HG03045 (cell line): Measurements from ENCODE around the gene ST6GALNAC2.

Source experiments
- ATAC-seq: cut with Tn5 transposase; IDR thresholded peaks from one replicate; pipeline ENCODE4 v1.9.1; 2021; ENCODE audit warnings: mild to moderate bottlenecking, moderate library complexity; ENCODE audit not compliant: unreplicated experiment

ST6GALNAC2 gene

GRCh38 chr17:76557368-76558197 is 28.1 kb downstream of the ST6GALNAC2 start:
- peak; percentile 84 for ATAC-seq

GRCh38 chr17:76556765-76557367 is 28.8 kb downstream of the ST6GALNAC2 start:
- ATAC-seq, result peak; percentile 23

- no peak for ATAC-seq
These were observed 31.5 kb downstream of the ST6GALNAC2 start for GRCh38 chr17:76554131-76554530.

- ATAC-seq, result no peak
These were observed 32.3 kb downstream of the ST6GALNAC2 start for GRCh38 chr17:76553178-76553908.

- ATAC-seq, result no peak
These were observed 34.0 kb downstream of the ST6GALNAC2 start for GRCh38 chr17:76551685-76552084.

GRCh38 chr17:76550712-76551615 is 34.7 kb downstream of the ST6GALNAC2 start:
- no peak for ATAC-seq

GRCh38 chr17:76549539-76549938 is 36.1 kb downstream of the ST6GALNAC2 start:
- no peak for ATAC-seq

GRCh38 chr17:76549215-76549518 is 36.5 kb downstream of the ST6GALNAC2 start:
- ATAC-seq, result no peak

- no peak for ATAC-seq
These were observed 37.1 kb downstream of the ST6GALNAC2 start for GRCh38 chr17:76548378-76549214.

- ATAC-seq, result no peak
These were observed 37.9 kb downstream of the ST6GALNAC2 start for GRCh38 chr17:76547642-76548202.

- no peak for ATAC-seq
These were observed 38.4 kb downstream of the ST6GALNAC2 start for GRCh38 chr17:76547183-76547641.

- no peak for ATAC-seq
These were observed 39.0 kb downstream of the ST6GALNAC2 start for GRCh38 chr17:76546556-76547182.

- no peak for ATAC-seq
These were observed 39.6 kb downstream of the ST6GALNAC2 start for GRCh38 chr17:76545918-76546555.

GRCh38 chr17:76544546-76545365 is 40.9 kb downstream of the ST6GALNAC2 start:
- ATAC-seq, result no peak

- ATAC-seq, result no peak
These were observed 41.7 kb downstream of the ST6GALNAC2 start for GRCh38 chr17:76543826-76544545.

GRCh38 chr17:76543482-76543825 is 42.2 kb downstream of the ST6GALNAC2 start:
- ATAC-seq, result no peak

GRCh38 chr17:76542984-76543383 is 42.7 kb downstream of the ST6GALNAC2 start:
- no peak for ATAC-seq
